K562 (cell line): ENCODE measurements around the gene LTA. TPM values are rescaled to one million over a fixed set of nuclear protein-coding genes. Genes with fewer than 3 reads are reported as not detected.

Experiments used
- DNMT1 ChIP-seq: fragments of 450-650 bp; IDR thresholded peaks from 2 replicates; pipeline ENCODE4 v1.6.1; 2016; ENCODE audit warnings: antibody characterized with exemption, mild to moderate bottlenecking
- HMGN3 ChIP-seq: IDR thresholded peaks from 2 replicates; pipeline ENCODE4 v1.6.1; 2011; ENCODE audit warnings: borderline replicate concordance, low read depth, mild to moderate bottlenecking, mixed read lengths, low read length; ENCODE audit not compliant: insufficient read length; ENCODE audit errors: extremely low read depth
- HNRNPL ChIP-seq: fragments of 200-400 bp; formaldehyde crosslinking; IDR thresholded peaks from 2 replicates; pipeline ENCODE4 v1.6.1; 2017; ENCODE audit warnings: low read depth, mild to moderate bottlenecking, low read length
- JUNB ChIP-seq: fragments of 450-650 bp; formaldehyde crosslinking; conservative IDR thresholded peaks from 2 replicates; pipeline ENCODE4 v1.4.0; 2020; ENCODE audit warnings: mild to moderate bottlenecking
- MTA1 ChIP-seq: fragments of 450-650 bp; IDR thresholded peaks from 2 replicates; pipeline ENCODE4 v1.6.1; 2017; ENCODE audit warnings: borderline replicate concordance
- PRPF4 ChIP-seq: fragments of 200-400 bp; formaldehyde crosslinking; IDR thresholded peaks from one replicate; pipeline ENCODE4 v1.6.1; 2017; ENCODE audit warnings: low read length, low read depth, mild to moderate bottlenecking; ENCODE audit not compliant: insufficient read depth, poor library complexity, severe bottlenecking
- RAD21 ChIP-seq, 2 experiments: fragments of 250-450 bp in 1 of 2; fragments of 450-650 bp in 1 of 2; sonication (Bioruptor Pico) in 1 of 2; formaldehyde crosslinking in 1 of 2; IDR thresholded peaks in 1 of 2; conservative IDR thresholded peaks in 1 of 2; 2 replicates each; pipeline versions ENCODE4 v1.4.0 to v1.8.0; 2020 to 2022; ENCODE audit warnings: mild to moderate bottlenecking in 2 of 2, moderate library complexity in 1 of 2
- RBM14 ChIP-seq: fragments of 200-400 bp; formaldehyde crosslinking; IDR thresholded peaks from 2 replicates; pipeline ENCODE4 v1.6.1; 2018; ENCODE audit warnings: low read depth, mild to moderate bottlenecking, low read length, moderate library complexity, borderline replicate concordance; ENCODE audit not compliant: insufficient read depth
- RREB1 ChIP-seq: fragments of 250-450 bp; sonication (Bioruptor Pico); IDR thresholded peaks from 2 replicates; pipeline ENCODE4 v1.4.0; 2020
- SMAD1 ChIP-seq: fragments of 150-350 bp; IDR thresholded peaks from 2 replicates; pipeline ENCODE4 v1.6.1; 2014; ENCODE audit warnings: low read length, low read depth; ENCODE audit not compliant: partially characterized antibody
- TEAD4 ChIP-seq, 2 experiments: sonication (generic) in 1 of 2; formaldehyde crosslinking in 1 of 2; IDR thresholded peaks; 2 replicates each; pipeline versions ENCODE4 v1.6.1 to v1.8.0; 2012 to 2022; ENCODE audit warnings: borderline replicate concordance in 1 of 2, inconsistent platforms in 1 of 2, low read length in 1 of 2, mild to moderate bottlenecking in 1 of 2, missing genetic modification reagents in 1 of 2
- USF1 ChIP-seq: sonication (generic); formaldehyde crosslinking; IDR thresholded peaks from 2 replicates; pipeline ENCODE4 v1.9.0; 2022; ENCODE audit warnings: mild to moderate bottlenecking, missing genetic modification reagents
- ZFP36 ChIP-seq: fragments of 150-350 bp; IDR thresholded peaks from 2 replicates; pipeline ENCODE4 v1.6.1; 2018; ENCODE audit warnings: low read length, low read depth; ENCODE audit not compliant: partially characterized antibody
- ZFPM2 ChIP-seq: fragments of 250-450 bp; sonication (Bioruptor Pico); IDR thresholded peaks from 2 replicates; pipeline ENCODE4 v1.5.1; 2022; ENCODE audit warnings: mild to moderate bottlenecking
- ZNF124 ChIP-seq: sonication (generic); formaldehyde crosslinking; IDR thresholded peaks from 2 replicates; pipeline ENCODE4 v1.8.1; 2022; ENCODE audit warnings: missing genetic modification reagents
- ZNF175 ChIP-seq: fragments of 200-800 bp; sonication (Bioruptor generic); IDR thresholded peaks from 2 replicates; pipeline ENCODE4 v1.6.1; 2016; ENCODE audit warnings: low read depth, mild to moderate bottlenecking, missing genetic modification characterization, missing compliant biosample characterization
- ZNF639 ChIP-seq, 2 experiments: fragments of 200-800 bp in 1 of 2; sonication (Bioruptor generic) in 1 of 2; sonication (generic) in 1 of 2; formaldehyde crosslinking in 1 of 2; IDR thresholded peaks in 1 of 2; conservative IDR thresholded peaks in 1 of 2; 2 replicates each; pipeline versions ENCODE4 v1.5.0 to v1.6.1; 2016 to 2020; ENCODE audit warnings: missing compliant biosample characterization in 1 of 2, missing genetic modification characterization in 1 of 2, missing genetic modification reagents in 1 of 2
- polyA plus RNA-seq, 8 experiments: library from polyadenylated mRNA; depleted of rRNA in 4 of 8; stranded (reverse) in 5 of 8; unstranded in 3 of 8; fragments of >200 nt; fragmentation: Nextera tagmentation in 2 of 8; fragmentation: Illumina TruSeq in 1 of 8; extraction: Ambion mirVana in 2 of 8; extraction: Trizol in 1 of 8; gene quantifications; 2 replicates each; pipeline versions ENCODE4 v1.2.1 to v1.2.3, GENCODE V29; 2011 to 2014; ENCODE audit warnings: inconsistent platforms in 1 of 8, missing spikeins in 1 of 8
- total RNA-seq, 7 experiments: library from RNA; depleted of rRNA in 6 of 7; stranded (reverse); fragments of >200 nt in 6 of 7; fragmentation: Illumina TruSeq in 2 of 7; extraction: Trizol in 2 of 7; gene quantifications; 2 replicates each; pipeline versions ENCODE4 v1.2.1 to v1.2.3, GENCODE V29; 2011 to 2021; ENCODE audit warnings: low replicate concordance in 1 of 7

LTA gene
- total and polyA plus RNA-seq, 9 of the 15 experiments (the other 6 are each of a cell fraction or from before 2014, with no cell fraction given) = 0.80 TPM; not detected in 8

GRCh38 chr6:31620586-31621319 lies 48.7 kb downstream of the LTA start, which contains the start of gene PRRC2A (continued):
- TF ChIP-seq RBM14 = no peak
- no peak; the same call in 1 of the 2 replicates for TF ChIP-seq USF1 (CRISPR knock-in tag)
- TF ChIP-seq SMAD1 = peak; percentile 47
- TF ChIP-seq HNRNPL = no peak
- peak; percentile 9; the same call in 1 of the 2 replicates for TF ChIP-seq RREB1 (CRISPR knock-in tag)
- TF ChIP-seq JUNB (CRISPR knock-in tag) = no peak
- no peak for TF ChIP-seq MTA1
- TF ChIP-seq ZFP36 = no peak
- 0 out of 2 replicates have a peak, but pooled peaks have one; percentile 52 for TF ChIP-seq DNMT1
- TF ChIP-seq TEAD4 (IDR thresholded peaks at IDR 0.05; ENCODE audit: low read length) = peak; percentile 26; the same call in 1 of the 2 replicates
- 0 out of 2 replicates have a peak, but pooled peaks have one; percentile 38 for TF ChIP-seq TEAD4 (CRISPR knock-in tag; IDR thresholded peaks at IDR 0.05; ENCODE audit: borderline replicate concordance)
- peak; percentile 86 for TF ChIP-seq ZNF175 (CRISPR knock-in tag)
- no peak for TF ChIP-seq ZNF124 (CRISPR knock-in tag)
- 0 out of 2 replicates have a peak, but pooled peaks have one; percentile 80 for TF ChIP-seq ZFPM2 (CRISPR knock-in tag)
- TF ChIP-seq PRPF4 = peak; percentile 34
- TF ChIP-seq HMGN3 = peak; percentile 42
- peak in 1 of 2 experiments; percentile 100; a peak in 2 of 4 replicates for TF ChIP-seq ZNF639 (CRISPR knock-in tag; conservative IDR thresholded peaks at IDR 0.05 in 1 of 2, IDR thresholded peaks at IDR 0.05 in 1 of 2)
- peak in 1 of 2 experiments; percentile 1; a peak in 1 of 4 replicates for TF ChIP-seq RAD21 (CRISPR knock-in tag; conservative IDR thresholded peaks at IDR 0.05 in 1 of 2, IDR thresholded peaks at IDR 0.05 in 1 of 2)
